ENCODE results near the gene BTBD2.

DNA sequence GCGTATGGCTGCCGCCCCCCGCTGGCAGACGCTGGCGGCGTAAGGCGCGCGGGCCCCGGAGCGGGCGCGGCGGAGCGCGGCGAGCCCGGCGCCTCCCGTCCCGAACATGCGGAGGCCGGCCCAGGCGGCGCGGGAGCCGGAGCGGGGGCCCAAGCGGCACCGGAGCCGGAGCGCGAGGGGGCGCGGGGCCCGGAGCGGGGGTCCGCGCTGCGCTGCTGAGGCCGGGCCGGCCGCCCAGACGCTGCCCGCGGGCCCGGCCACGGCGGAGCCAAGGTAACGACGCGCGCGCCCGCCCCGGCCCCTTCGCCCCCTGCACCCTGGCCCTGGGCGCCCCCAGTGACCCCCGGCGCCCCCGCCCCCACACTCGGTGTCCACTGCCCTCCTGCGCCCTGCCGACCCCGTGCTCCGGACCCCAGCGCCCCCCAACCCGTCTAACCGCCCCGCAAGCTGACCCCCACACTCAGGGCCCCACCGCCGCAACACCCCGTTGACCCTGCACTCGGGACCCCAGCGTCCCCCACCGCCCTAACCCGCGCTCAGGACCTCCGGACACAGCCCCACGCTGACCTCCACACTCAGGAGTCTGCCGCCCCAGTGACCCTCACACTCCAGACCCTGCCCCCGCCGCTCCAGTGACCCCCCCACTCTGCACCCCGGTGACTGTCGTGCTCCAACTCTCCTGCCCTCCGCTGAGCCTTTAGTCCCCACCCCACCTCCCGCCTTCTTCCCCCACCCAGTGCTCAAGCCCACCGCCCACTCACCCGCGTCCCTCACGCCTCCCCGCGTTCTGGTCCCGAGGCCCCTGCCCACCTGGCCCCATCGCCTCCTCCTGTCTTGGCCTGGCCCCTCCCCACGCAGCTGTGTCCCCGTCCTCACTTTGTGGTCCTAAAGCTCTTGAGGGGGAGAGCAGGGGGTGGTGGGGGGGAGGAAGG lies 74.1 kb downstream of the BTBD2 start, which contains the start of gene CSNK1G2:
- TF ChIP-seq POLR2AphosphoS5 (IDR thresholded peaks at IDR 0.05; ENCODE audit: insufficient read depth in 1 of 2, low read depth in 1 of 2), result no peak
- TF ChIP-seq, protein P1, sequence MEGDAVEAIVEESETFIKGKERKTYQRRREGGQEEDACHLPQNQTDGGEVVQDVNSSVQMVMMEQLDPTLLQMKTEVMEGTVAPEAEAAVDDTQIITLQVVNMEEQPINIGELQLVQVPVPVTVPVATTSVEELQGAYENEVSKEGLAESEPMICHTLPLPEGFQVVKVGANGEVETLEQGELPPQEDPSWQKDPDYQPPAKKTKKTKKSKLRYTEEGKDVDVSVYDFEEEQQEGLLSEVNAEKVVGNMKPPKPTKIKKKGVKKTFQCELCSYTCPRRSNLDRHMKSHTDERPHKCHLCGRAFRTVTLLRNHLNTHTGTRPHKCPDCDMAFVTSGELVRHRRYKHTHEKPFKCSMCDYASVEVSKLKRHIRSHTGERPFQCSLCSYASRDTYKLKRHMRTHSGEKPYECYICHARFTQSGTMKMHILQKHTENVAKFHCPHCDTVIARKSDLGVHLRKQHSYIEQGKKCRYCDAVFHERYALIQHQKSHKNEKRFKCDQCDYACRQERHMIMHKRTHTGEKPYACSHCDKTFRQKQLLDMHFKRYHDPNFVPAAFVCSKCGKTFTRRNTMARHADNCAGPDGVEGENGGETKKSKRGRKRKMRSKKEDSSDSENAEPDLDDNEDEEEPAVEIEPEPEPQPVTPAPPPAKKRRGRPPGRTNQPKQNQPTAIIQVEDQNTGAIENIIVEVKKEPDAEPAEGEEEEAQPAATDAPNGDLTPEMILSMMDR (IDR thresholded peaks at IDR 0.05), result no peak

Data from vagina (tissue), 2 donors.